DND-41 (cell line): ENCODE results near the gene DSTN.

Source experiments
- CTCF ChIP-seq: IDR thresholded peaks from 2 replicates; pipeline ENCODE4 v1.5.1; 2012; ENCODE audit warnings: borderline replicate concordance, low read length, moderate library complexity, mild to moderate bottlenecking; ENCODE audit not compliant: poor library complexity, severe bottlenecking; ENCODE audit errors: extremely low read depth
- EZH2 ChIP-seq: IDR thresholded peaks from 3 replicates; pipeline ENCODE4 v1.6.1; 2012; ENCODE audit warnings: borderline replicate concordance, low read depth, mild to moderate bottlenecking, moderate library complexity, low read length, inconsistent platforms; ENCODE audit not compliant: severe bottlenecking

- TF ChIP-seq CTCF (no peak), EZH2 (no peak)
Observed at GRCh38 chr20:17584689-17585088, 14.8 kb downstream of the DSTN start.
